ENCODE results near the gene MORC4.

- TF ChIP-seq CTCF (IDR thresholded peaks at IDR 0.05; ENCODE audit: low read depth, low read length, poor library complexity, severe bottlenecking) (no peak), EZH2phosphoT487 (IDR thresholded peaks at IDR 0.05; ENCODE audit: borderline replicate concordance, low read length) (no peak)
These were observed 2.4 kb downstream of the MORC4 start for GRCh38 chrX:106997611-106998010.

Data from DOHH2 (cell line).